GM12872 (cell line): ENCODE measurements around the gene PATL2.

ENCODE experiments used
- CTCF ChIP-seq: IDR thresholded peaks from 3 replicates; pipeline ENCODE4 v1.5.1; 2011; ENCODE audit warnings: low read depth, mild to moderate bottlenecking, low read length, moderate library complexity; ENCODE audit not compliant: insufficient read depth

The PATL2 gene

DNA sequence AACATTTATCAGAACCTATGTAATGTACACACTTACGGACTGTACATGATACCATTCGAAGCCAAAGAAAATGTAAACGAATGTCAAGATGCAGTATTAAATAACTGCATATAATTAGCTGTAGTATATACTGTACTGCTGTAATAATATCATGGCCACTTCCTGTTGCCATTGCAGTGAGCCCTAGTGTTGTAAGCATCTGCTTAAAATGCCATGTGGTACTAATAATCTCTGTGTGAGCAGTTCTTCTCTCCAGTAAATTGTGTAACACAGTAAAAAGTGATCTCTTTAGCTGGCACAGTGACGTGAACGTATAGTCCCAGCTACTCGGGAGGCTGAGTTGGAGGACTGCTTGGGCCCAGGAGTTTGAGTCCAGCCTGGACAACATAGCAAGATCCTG, 56.3 kb downstream of the PATL2 start:
- no peak for TF ChIP-seq CTCF

GRCh38 chr15:44647637-44648036, 63.5 kb downstream of the PATL2 start:
- TF ChIP-seq CTCF: no peak

DNA sequence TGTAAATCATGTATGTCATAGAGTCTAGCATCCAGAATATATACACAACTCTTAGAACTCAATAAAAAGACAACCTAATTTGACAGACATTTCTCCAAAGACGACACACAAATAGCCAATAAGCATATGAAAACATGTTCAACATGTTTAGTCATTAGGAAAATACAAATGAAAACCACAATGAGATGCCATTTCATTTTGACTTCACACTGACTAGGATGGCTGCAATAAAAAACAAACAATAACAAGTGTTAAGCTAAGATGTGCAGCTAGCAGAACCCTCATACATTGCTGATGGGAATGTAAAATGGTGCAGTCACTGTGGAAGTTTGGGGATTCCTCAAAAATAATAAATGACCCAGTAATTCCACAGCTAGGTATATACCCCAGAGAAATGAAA, 64.1 kb downstream of the PATL2 start:
- no peak for TF ChIP-seq CTCF

DNA sequence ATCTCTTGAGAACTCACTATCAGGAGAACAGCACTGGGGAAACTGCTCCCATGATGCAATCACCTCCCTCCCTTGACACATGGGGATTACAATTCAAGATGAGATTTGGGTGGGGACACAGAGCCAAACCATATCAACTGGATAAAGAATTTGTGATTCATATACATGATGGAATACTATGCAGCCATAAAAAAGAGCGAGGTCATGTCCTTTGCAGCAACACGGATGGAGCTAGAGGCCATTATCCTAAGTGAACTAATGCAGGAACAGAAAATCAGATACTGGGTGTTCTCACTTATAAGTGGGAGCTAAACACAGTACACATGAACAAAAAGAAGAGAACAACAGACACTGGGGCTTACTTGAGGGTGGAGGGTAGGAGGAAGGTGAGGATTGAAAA, 64.7 kb downstream of the PATL2 start:
- no peak for TF ChIP-seq CTCF

DNA sequence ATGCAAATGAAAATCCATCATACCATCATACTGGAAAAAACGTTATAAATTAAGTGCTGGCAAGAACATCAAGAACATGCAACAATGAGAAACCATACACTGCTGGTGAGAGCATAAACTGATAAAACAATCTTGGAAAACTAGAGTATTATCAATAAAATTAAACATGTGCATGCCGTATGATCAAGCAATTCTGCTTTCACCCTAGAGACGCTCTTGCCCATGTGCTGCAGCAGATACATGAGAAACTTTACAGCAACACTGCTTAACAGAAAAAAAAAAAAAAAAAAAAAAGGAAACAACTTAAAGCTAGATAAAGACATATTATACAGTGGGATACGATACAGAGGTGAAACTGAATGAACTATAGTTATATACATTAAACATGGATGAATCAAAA, 69.5 kb downstream of the PATL2 start:
- no peak for TF ChIP-seq CTCF

DNA sequence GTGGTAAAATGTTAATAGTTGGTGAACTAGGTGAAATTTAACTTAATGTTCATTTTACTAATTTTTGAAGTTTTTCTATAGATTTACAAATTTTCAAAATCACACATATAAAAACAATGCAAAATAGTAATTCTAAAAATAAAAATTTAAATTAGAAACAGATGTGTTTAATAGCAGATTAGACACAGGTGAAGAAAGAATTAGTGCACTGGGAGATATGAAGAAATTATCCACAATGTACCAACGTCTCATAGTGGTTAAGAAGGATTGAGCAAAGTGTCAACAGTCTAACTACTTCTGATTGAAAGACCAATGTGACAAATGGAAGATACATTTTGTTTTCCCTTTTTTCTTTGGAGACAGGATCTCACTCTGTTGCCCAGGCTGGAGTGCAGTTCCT, 74.1 kb downstream of the PATL2 start:
- TF ChIP-seq CTCF: no peak

GRCh38 chr15:44633603-44634002, 77.5 kb downstream of the PATL2 start:
- no peak for TF ChIP-seq CTCF

GRCh38 chr15:44623178-44623577, 87.9 kb downstream of the PATL2 start:
- no peak for TF ChIP-seq CTCF
